HTERT RPE-1 (cell line): ENCODE measurements around the gene MUC6.

ENCODE experiments used
- in situ Hi-C: fragments of 300-500 bp; cut with MboI; formaldehyde crosslinking; loops from 4 replicates; pipeline ENCODE4 v1.14.3; 2020; ENCODE audit warnings: low sequenced_read_pairs

MUC6 gene

DNA sequence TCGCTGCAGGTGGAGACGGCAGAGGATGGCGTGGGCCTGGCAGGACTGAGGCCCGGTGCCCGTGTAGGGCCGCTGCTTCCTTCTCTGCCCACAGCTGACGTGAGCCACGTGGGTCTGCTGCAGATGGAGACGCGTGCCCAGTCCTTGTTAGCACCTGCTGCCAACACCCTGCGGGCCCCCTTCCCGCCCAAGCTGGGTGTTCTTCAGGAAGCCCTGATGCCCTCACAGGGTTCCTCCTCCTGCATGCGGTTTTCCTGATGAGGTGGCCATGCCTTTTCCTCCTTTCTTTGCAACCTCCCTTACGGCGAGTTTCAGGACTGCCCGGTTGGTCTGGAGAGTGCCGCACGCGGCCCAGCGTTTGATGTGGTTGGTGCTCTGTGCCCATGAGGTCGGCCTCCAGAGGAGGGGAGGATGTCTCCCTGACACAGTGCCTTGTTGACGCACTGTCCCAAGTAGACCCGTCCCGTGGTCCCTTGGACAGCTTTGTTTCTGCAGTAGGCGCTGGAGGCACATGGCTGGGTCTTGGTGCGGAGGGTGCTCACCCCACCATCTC, 66.1 kb downstream of the MUC6 start:
- in situ Hi-C loops: no loop called here

GRCh38 chr11:969651-970205, 66.8 kb downstream of the MUC6 start:
- in situ Hi-C loops: no loop called here

DNA sequence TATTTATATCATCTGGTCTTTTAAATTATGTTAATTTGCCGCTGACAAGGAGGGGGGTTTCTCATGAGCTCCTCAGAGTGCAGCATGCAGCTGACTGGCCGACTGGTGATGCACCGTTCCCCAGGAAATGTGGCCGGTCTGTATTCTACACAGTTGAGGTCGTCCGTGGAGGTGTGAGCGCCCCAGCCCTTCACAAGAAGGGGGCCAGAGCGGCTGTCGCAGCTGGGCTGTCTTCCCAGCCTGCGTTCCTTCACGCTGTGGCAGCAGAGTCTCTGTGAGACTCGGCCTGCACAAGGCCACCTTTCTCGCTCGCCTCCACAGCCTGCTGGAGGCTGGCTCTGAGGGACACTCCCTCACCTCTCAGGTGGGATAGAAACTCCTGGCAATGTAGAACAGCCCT, 67.7 kb downstream of the MUC6 start:
- in situ Hi-C loops: no loop called here

DNA sequence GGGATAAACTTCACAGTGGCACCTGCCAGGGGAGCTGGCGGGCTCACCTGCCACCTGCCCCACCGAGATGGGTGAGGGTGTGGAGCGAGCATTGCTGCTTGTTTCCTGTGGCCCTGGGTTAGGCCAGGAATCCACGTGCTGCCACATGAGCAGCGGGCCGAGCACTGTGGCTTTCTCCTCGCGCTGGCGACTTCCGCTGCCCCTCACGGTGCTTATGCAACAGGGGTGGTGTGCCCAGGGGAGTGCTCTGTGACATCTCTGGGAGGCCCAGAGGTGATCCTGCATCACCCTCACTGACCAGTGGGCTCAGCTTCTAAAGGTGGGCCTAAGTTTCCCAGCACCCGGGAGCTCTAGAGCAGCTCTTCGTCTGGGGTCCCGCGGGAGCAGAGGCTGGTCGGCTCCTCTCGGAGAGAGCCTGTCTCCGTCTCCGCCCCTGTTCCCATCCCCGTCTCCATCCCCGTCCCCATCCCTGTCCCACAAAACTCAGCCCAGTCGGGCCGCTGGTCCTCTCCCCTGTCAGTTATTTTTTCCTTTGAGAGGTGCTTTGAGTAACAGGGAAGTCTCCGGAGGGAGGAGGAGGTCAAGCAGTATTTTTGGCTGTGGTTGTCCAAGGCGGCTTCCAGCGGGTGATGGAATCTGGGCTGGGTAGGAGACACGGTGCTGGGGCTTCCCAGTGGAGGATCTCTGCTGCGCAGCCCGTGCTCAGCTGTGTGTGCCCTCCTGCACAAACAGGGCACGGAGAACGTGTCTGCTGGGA, 68.3 kb downstream of the MUC6 start:
- in situ Hi-C loops: no loop called here

DNA sequence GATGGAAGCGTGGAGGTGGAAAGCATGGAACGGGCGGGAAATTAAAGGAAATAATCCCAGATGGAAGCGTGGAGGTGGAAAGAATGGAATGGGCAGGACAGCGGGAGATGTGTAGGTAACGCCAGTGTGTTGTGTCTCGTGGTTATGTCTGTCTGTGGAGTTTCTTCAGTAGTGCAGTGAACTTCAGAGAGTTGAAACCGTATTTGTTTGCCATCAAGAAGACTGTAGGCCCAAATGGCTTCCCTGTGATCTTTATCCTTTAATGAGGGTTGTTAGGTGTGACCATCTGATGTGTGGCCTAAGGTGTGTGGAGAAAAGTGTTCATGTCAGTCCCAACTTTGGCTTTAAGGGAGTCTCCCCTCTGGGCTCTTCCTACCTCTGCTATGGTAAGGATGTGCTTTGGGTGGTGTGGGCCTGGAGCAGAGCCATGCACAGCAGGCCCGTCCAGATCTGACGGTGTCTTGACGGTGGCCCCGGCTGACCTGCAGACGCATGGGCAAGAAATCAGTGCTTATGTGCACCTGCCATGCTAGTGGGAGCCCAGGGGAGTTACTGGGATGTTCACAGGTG, 71.2 kb downstream of the MUC6 start:
- in situ Hi-C loops: no loop called here

GRCh38 chr11:963852-964251, 72.7 kb downstream of the MUC6 start:
- in situ Hi-C loops: no loop called here
